Raji (cell line): Measurements from ENCODE around the gene TNFSF11.

Experiments
- POLR2A ChIP-seq: IDR thresholded peaks from 2 replicates; pipeline ENCODE4 v1.6.1; 2011; ENCODE audit warnings: low read depth, low read length, control low read depth; ENCODE audit not compliant: insufficient read depth

Gene TNFSF11

DNA sequence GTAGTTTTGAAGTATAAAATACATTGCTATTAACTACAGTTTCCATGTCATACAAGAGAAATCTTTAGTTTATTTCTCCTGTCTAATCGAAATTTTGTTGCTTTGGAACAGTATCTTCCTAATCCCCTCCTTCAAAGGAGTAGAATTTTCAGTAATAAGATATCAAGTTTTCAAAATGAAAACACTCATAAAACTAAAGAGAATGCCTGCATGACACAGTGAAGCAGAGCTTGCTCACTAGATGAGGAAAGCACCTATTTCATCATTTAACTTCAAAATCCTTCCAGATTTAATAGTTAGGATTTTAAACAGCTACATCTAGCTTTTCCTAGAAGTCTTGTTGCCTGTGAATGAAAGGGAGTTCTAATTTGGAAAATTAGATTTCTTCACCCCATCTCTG is 80.8 kb downstream of the TNFSF11 start:
- no peak for TF ChIP-seq POLR2A

DNA sequence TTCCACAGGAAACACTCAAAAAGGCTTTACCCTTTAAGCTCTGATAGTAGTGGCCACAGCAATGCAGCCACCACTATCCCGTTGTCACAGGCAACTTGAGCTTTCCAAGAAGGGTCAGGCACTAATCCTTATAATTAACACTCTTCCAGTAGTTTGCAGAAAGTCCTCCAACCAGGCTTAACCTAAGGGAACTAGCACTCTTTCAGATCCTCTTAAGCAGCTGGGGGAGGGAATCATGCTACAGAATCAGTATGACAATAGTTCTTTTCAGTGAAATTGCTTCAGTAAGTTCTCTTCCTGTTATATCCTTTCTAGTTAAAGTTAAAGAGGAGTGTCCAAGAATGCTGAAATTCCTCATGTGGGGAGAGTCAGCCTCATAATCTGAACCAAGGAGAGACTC is 82.2 kb downstream of the TNFSF11 start:
- TF ChIP-seq POLR2A: no peak

DNA sequence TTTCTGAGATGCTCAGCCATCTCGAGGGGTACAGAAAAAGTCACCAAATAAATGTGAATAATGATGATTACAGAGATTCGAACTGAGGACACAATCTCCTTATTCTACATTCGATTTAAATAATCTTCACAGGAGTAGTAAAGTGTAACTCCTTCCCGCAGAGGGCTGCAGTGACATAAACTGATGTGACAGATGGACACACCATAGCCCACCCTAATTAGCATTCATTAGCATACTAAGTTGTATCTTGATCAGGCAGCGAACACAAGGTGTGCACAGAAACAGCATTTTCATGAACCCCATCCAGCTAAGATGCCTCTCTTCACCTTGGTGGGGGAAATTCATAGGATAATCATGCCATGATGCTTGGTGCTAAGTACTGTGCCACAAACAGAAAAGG is 83.0 kb downstream of the TNFSF11 start:
- no peak for TF ChIP-seq POLR2A
